HG02588 (cell line): ENCODE data around the gene RAB10.
"Not testable (repeated sequence)": the region's sequence is repeated elsewhere in the genome, so short reads cannot be mapped to it uniquely, and the experiment has no call there.

ENCODE experiments used
- ATAC-seq: cut with Tn5 transposase; IDR thresholded peaks from one replicate; pipeline ENCODE4 v1.9.1; 2021; ENCODE audit warnings: mild to moderate bottlenecking, moderate library complexity; ENCODE audit not compliant: unreplicated experiment

RAB10 gene

DNA sequence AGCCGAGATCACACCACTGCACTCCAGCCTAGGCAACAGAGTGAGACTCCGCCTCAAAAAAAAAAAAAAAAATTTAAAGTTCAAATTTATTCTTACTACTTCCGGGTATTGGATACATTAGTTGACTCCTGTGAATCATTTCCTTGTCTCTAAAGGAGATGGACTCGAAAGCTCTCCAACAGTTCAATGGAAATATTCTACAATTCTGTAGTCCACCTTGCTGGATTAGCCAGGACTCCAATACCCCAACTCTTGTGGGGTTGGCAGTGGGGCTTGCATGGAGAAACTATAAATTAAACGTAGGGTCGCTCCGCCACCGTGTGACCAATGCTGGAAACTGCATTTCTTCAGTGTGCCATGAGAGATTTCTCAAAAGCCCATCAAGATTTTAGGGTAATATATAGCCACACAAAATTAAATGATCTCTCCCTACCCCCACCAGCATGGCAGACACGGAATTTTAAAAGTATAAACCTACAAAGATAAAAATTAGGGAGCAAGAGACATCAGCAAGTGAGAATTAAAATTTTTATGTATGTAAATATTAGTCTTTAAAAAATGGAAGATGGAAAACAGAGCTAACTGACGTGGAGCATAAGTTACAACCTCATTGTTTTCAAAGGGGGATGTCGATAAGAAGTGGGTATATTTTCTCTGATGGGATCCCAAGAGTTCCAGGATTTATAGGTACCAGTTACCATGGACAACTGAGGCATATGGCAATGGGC lies 111.2 kb downstream of the RAB10 start:
- no peak for ATAC-seq

DNA sequence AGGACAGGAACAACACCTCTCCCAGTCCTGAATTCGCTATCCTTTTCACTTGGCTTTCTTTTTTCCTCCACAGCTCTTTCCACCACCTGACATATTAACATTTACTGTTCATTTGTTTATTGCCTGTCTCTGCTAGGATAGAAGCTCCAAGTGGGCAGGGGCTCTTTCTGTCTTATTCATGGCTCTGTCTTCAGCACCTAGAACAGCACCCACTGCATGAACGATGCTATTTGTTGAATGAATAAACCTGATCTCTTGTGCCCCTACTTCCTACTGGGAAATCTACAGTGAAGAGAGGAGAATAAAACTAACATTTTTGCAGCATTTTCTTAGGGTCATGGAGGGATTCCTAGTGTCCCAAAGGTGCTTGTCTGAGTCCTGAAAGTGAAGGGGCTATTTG lies 114.6 kb downstream of the RAB10 start:
- ATAC-seq = no peak

DNA sequence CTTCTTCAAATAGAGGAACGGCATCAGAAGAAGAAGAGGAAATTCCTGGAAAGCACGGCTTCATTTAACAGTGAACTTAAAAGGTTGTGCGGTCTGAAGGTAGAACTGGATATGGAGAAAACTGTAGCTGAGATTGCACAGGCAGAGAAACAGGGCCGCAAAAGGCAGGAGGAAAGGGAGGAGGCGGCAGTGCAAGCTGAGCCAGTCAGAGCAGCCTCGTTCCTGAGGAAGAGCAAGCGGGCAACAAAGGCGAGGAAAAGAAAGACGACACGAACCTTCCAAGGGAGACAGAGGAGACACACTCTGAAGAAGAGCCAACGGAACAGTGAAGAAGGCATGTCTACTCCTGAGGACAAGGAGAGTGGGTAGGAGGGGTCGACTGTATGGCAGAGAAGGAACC lies 116.4 kb downstream of the RAB10 start:
- ATAC-seq = no peak

DNA sequence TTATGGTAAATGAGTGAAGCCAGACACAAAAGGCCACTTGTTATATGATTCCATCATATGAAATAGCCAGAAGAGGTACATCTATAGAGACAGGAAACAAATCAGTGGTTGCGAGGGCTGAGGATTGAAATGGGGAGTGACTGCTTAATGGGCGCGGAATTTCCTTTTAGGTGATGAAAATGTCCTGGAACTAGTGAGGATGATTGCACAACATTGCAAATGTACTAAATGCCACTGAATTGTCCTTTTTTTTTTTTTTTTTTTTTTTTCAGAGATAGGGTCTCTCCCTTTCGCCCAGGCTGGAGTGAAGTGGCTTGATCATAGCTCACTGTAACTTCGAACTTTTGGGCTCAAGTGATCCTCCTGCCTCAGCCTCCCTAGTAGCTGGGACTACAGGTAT lies 123.7 kb downstream of the RAB10 start:
- no peak for ATAC-seq

DNA sequence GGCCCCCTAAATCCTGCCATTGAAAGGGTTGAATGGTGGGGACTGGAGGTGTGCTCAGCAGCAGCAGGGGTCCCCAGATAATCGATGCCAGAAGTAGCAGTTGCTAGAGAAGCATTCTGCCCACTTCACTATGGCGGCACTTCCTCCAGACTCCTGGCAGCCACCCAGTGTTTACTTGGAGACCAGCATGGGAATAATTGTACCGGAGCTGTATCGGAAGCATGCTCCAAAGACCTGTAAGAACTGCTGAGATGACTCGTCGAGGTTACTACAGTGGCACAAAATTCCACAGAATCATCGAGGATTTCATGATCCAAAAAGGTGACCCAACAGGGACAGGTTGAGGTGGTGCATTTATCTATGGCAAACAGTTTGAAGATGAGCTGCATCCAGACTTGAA lies 128.0 kb downstream of the RAB10 start:
- no peak for ATAC-seq

DNA sequence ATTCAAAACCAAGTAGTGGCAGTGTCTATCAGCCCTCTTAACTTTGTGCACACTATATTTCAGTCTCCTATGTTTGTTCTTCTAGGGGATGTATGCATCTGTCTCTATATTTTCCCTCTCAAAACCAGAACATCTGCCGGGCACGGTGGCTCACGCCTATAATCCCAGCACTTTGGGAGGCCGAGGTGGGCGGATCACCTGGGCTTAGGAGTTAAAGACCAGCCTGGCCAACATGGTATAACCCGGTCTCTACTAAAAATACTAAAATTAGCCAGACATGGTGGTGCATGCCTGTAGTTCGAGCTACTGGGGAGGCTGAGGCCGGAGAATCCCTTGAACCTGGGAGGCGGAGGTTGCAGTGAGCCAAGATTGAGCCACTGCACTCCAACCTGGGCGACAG lies 129.1 kb downstream of the RAB10 start:
- no peak for ATAC-seq

DNA sequence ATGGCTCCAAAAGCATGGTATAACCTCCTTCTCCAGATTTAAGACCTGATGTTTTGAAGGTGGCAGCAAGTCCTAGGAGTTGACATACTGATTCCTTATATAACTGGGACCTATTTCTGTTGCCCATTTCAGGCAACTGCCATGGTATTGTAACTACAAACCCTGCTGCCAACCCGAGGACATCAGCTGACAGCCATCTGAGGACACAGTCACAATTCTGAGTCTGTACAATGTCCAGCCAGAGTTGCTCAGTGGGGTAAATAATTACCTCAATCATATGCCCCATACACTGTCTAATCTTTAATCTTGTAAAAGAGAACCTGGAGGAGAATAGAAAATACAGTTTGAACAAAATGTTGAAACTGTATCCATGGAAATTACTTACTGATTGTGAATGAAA lies 130.3 kb downstream of the RAB10 start:
- ATAC-seq = no peak

DNA sequence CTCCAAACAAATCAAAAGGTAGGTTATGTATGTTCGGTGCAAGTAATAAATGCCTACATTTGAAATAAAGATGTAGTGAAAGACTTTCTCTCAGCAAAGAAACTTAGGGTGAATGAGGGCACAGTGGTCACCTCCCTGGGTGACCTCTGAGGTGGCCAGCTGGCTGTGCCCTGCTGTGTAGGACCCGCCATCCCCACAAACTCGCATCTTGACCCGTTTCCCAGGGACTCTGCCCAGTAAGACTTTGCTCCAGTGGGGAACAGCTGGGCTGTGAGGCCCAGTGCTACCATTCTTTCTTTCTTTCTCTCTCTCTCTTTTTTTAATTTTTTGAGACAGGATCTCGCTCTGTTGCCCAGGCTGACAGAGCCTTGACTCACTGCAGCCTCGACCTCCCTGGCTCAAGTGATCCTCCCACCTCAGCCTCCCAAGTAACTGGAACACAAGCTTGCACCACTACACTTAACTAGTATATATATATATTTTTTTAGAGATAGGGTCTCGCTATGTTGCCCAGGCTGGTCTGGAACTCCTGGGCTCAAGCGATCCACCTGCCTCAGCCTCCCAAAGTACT lies 130.8 kb downstream of the RAB10 start:
- ATAC-seq = no peak

DNA sequence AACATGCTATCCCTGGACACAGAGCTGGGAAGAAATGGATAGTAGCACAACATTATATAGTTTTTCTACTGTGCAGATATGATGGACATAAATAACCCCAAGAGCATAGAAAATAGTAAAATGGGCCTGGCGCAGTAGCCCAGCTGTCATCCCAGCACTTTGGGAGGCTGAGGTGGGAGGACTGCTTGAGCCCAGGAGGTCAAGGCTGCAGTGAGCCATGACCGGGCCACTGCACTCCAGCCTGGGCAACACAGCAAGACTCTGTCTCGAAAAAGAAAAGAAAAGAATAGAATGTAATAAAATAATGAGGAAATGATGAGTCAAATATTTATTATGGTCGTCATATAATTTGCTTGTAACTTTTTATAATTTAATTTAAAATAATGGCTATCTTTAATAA lies 131.5 kb downstream of the RAB10 start:
- no peak for ATAC-seq

DNA sequence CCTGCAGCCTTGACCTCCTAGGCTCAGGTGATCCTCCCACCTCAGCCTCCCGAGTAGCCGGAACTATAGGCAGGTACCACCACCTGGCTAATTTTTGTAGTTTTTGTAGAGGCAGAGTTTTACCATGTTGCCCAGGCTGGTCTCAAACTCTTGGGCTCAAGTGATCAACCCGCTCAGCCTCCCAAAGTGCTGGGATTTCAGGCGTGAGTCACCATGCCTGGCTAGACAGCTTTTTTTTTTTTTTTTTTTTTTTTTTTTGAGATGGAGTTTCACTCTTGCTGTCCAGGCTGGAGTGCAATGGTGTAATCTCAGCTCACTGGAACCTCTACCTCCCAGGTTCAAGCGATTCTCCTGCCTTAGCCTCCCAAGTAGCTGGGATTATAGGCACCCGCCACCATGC lies 132.7 kb downstream of the RAB10 start:
- not testable (repeated sequence) for ATAC-seq

DNA sequence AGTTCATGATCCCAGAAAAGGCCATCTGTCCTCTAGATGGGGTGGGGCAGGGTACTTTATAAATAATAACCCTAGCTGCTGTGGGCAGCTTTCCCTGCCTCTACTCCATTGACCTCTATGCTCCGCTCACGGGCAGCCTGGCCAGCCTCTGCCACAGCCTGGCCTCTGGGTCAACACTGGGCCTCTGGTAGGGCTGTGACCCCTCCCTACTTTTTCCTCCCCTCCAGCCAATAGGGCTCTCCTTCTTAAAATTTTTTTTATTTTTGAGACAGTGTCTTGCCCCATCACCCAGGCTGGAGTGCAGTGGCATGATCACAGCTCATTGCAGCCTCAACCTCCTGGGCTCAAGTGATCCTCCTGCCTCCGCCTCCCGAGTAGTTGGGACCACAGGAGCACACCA lies 134.9 kb downstream of the RAB10 start:
- no peak for ATAC-seq

DNA sequence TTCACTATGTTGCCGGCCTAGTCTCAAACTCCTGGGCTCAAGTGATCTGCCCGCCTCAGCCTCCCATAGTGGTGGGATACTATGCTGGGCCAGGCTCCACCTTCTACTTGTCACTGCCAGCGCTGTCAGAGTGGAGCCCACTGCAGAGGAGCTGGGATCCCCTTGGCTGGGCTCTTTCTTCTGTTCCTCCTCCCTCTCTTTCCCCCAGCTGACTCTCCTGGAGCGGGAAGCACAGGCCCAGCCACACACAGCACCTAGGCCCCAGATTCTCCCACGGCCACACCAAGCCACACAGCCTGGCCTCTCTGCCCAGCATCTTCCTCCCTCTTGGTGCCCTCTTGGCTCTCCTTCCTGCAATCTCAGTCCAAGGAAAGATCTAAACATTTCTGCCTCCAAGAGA lies 135.3 kb downstream of the RAB10 start:
- ATAC-seq = no peak

DNA sequence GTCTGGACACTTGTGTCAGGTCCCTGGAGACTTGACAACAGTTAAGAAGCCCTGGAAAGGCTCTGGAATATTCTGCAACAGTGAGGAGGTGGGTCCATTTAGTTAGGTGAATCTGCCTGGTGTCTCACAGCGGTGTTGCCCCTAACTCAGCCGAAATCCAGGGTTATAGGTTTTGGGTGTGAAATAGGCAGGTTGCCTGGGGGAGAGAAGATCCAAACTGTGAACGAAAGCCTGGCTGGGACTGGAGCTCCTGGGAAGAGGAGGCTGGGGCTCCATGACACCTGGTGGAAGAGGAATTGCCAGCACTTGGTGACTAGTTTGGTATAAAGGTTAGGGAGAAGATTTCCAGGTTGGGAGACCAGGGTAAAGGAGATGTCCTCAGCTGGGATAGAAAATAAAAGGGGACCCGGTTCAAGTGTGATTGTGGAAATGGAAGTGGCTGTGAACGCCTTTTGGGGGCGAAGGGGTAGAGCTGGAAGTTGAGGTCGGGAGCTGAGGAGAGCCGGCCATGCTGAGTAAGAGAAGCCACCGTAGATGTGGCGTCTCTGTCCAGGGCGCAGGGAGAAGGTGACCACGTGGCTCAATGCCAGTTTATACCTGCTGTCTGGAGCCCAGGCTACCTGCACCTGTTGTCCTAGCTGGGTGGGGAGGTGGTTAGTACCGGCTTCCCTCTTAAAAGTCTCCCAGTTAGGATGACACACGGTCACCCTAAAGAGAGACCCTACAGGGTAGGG lies 136.0 kb downstream of the RAB10 start:
- no peak for ATAC-seq

DNA sequence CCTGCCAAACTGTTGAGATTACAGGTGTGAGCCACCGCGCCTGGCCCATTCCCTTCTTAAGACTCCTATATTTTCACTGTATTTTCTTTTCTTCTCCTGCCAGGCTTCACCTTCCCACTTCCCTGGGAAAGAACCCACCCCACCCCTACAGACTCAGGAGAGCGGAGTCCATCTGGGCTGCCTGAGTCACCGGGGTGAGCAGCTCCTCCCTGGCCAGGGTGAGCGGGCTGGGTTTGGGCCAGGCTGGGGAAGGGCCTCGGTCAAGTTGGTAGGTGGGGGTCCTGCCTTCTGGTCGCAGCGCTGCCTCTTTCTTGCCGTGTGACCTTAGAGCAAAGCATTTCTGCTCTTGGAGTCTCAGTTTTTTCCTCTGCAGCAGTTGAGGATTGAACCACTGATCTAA lies 136.9 kb downstream of the RAB10 start:
- no peak for ATAC-seq

DNA sequence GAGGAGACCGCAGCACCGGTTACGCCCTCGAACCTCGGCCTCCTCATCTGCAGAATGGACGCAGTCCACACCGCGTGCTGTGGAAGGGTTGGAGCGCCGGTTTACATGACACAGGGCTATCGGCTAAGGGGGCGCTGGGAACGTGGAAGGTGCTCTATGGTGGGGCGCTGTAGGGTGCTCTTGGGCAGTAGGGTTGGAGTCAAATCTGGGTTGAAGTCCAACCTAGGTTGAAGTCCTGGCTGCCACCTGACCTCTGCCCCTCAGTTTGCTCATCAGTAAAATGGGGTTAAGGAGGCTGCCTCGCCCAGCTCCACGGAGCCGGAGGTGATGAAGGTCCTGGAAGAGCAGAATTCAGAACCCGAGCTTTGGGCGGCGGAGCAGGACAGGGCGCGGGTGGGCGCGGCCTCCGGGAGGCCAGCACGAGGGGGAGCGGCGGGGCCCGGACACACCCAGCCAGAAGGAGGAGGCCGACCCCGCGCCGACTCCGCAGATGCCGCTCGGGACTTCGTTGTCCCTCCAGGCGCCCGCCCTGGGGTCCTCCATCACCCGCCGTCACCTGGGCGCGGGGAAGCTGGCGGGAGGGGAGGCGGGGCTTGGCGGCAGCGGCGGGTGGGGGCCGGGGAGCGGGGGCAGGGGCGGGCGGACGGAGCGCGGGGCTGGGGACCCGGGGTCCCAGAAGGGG lies 138.4 kb downstream of the RAB10 start:
- no peak for ATAC-seq

DNA sequence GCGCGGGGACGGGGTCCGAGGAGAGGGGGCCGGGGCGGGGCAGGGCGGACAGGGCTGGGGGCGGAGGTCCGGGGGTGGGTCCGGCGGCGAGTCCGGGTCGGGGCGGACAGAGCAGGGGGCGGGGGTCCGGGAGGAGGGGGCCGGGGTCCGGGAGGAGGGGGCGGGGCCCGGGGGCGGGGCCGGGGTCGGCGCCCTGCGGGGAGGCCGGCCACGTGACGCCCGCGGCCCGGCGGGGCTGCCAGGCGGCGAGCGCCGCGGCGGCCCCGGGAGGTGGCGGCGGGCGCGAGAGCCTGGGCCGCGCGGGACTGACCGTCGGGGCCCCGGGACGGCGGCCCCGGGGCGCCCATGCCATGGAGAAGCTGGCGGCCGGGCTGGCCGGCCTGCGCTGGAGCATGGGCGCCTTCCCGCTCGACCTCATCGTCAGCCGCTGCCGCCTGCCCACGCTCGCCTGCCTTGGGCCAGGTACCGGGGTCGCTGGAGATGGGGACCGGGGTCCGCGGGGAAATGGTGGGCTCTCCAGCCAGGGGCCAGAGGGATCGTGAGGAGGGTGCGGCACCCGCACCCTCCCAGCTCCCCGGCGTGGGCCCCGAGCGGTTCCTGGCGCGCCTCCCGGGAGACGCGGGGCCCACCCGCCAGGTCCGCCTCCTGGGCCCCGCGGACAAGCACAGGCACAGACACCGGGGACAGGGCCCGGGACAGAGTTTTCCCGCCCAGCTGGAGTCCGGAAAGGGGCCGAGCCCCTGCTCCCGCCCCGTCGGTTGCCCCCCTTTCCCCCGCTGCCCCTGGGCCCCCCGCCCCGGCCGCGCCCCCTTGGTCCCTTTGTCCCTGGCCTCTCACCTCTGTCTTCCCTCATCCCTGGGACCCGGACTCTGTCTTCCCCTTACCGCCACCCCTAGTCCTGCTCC lies 139.2 kb downstream of the RAB10 start, which contains the start of gene GAREM2:
GAREM2 (plus strand) TSS at position 218 of the 905 bp plus-strand sequence; CDS start at position 351, 133 bp downstream.
- no peak for ATAC-seq

DNA sequence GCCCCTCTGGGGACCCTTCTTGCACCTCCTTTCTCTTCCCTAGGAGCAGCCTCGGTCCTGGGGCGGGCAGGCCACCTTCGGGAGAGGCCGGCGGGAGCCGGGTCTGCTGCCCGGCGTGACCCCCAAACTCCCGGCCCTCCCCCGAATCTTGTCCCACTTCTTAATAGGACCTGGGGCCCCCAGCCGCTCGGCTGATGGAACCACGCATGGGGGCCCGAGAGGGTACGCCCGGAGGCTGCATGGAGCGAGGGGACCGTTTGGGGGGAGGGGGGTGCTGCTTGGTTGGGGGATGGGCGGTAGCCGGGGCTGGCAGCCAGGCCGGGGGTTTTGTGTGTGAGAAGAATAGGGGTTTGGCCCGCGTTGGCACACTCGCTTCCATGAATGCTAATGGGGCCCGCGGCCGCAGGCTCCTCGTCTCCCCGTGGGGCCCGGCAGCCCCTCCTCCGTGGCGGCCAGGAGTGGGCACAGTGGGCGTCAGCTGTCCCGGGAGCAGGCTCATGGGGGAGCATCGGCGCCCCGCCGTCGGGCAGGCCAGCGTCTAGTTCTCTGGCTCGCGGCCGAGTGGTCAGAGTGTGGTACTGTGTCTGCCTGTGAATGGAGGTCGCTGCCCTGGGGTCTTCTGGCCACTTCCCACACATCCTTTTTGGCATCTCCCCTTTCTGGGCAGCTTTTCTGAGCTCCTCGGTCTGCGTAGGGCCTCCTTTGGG lies 140.0 kb downstream of the RAB10 start:
- no peak for ATAC-seq

DNA sequence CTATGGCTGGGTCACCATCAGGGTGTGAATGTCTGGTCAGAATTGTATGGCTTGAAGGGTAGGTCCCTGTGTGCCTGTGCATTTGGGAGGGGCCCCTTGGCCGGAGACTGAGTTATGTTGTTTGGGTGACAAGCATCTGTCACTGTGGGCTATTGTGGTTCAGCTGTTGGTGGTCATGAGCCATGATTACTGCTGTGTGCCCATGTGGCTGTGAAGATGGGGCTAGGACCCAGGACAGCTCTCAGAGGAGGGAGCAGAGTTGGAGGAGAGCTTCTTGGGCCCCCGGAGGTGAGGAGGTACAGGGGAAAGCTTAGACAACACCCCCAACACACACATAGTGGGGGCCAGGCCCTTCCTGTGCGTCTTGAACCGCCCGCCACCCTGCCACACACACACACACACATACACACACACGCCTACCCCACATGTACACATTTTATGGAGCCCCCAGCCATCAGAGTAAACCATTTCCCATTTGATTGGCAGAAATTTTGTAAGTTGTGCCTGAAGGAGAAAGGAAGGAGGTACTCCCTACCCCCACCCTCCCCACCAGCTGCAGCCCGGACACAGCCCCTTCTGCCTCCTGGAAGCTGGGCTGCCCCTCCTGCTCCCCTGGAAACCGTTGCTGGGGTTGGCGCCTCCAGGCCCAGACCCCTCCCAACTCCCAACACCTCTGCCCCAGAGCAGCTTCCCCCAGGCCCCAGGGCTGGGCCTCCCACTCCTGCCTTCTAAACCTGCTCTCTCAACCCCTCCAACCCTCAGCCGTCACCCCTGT lies 141.0 kb downstream of the RAB10 start:
- no peak for ATAC-seq
